HG02938 (cell line): ENCODE results near the gene COL5A1.

ENCODE experiments used
- ATAC-seq: cut with Tn5 transposase; IDR thresholded peaks from one replicate; pipeline ENCODE4 v1.9.1; 2021; ENCODE audit warnings: mild to moderate bottlenecking, moderate library complexity; ENCODE audit not compliant: unreplicated experiment

Gene COL5A1

GRCh38 chr9:134778841-134779411 lies 137.3 kb downstream of the COL5A1 start:
- no peak for ATAC-seq

DNA sequence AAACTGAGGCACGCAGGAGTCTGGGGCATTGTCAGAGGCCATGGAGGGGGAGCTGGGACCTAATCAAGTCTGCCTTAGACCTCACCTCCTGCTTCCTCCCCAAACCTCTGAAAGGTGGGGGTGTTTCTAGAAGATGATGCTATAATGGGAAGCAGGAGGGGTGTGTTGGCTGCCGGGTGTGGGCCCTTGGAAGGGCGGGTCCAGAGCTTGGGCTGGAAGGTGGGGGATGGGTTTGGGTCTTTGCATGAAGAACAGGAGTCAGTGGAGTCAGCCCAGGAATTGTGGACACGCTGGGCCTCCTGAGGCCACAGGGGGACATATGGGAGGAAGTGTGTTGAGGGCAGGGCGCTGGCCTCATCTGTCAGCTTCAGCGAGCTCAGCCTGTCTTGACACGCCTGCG lies 138.0 kb downstream of the COL5A1 start:
- ATAC-seq: no peak

DNA sequence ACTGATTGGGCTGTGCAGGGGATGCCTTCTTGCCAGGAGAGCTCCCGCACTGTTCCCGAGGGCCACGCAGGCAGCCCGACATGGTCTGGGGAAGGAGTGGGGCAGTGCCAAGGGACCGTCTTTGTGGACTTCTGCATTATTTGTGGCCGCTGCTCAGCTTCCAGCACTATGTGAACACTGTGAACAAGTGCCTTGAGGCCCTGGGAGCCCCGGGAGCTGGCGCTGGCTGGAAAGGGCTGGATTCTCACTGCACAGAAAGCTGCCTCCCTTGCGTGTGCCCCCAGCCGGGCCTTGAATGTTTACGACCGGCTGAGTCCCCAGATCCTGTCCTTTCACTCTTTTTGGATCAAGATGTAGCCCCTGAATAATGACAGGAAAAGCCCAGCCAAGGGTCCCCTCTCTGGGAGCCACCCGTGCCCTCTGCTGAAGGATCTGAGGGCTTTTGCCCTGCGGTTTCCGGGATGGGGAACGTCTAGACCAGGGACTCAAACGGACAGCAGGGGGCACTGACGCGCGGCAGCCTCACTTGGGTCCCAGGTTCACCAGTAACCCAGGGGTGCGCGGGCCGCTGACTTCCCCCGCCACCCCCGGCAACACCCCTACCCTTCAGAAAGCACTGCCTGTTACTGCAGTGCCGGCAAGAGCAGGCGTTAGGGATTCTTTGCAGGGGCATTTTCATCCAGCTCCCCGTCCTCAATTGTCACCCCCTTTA lies 140.1 kb downstream of the COL5A1 start:
- no peak for ATAC-seq

GRCh38 chr9:134782921-134783698 lies 141.5 kb downstream of the COL5A1 start:
- no peak for ATAC-seq

GRCh38 chr9:134783699-134784039 lies 142.1 kb downstream of the COL5A1 start:
- ATAC-seq: no peak

- no peak for ATAC-seq
These were observed 143.1 kb downstream of the COL5A1 start for GRCh38 chr9:134784577-134785305.

DNA sequence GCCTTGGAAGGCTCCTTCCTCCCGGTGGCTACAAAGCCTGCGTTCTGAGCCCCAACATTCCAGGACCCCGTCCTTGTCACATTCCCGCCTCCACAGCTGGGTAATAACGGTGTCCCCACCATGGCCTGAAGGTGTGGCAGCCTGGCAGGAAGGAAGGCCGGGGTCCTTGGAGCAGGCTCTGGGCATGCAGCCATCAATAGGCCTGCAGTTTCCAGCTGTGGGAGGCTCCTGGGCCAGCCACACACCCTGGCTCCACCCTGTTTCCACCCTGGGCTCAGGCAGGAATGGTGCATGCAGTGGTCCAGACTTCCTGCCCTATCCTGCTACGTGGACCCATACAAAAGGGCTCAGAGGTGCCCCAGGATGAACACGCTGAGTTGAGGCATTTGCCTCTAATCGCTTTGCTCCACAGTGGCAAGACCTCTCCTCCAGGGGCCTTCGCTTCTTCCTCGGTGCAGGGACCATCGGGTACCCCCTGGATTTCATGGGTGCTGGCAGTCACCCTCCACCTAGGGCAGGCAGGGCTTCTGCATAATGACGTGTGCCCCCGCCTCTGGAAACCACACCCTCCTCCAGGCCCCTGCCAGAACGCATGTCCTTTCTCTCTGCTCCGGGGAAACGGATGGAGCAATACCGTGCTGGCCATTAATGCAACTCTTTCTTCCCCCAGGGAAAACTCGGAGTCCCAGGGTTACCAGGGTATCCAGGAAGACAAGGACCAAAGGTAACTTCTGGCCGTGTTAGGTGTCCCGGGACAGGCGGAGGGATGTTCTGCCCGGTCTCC lies 143.9 kb downstream of the COL5A1 start:
- no peak for ATAC-seq

GRCh38 chr9:134787601-134788531 lies 146.3 kb downstream of the COL5A1 start:
- no peak for ATAC-seq

DNA sequence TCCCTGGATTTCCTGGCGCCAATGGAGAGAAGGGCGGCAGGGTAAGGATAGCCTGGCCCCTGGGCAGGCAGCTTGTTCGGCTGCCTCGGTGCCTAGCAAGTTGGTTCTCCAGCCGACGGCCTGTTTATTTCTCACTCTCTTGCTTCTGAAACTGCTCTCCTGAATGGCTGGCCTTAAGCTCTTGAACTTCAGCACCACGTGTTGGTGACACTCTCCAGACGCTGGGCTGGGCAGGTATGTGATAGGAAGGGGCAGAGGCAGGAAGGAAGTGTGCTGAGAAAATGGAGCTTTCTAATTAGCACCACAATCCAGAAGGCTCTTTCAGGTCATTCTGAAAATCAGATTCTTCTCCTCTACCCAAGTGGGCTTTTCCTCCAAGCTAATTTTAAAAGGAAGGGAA lies 147.6 kb downstream of the COL5A1 start:
- no peak for ATAC-seq

DNA sequence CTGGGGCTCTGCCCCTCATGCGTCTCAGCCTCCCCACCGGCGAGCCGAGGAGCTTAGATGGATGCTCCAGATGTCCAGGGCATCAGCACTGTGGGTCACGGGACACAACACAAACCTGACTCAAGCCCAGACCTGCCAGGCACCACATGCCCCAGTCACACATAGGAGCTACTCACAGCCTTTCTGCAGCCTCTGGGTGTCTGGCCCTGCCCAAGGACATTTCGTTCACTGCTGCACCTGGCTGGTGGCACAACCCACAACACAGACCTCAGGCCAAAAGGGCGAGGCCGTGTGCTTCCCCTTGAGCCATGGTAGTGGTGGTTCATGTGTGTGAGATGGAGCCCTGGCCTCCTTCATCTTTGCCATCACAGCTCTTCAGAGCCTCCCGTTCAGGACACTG lies 149.4 kb downstream of the COL5A1 start:
- no peak for ATAC-seq

- no peak for ATAC-seq
These were observed 151.0 kb downstream of the COL5A1 start for GRCh38 chr9:134792627-134793026.

DNA sequence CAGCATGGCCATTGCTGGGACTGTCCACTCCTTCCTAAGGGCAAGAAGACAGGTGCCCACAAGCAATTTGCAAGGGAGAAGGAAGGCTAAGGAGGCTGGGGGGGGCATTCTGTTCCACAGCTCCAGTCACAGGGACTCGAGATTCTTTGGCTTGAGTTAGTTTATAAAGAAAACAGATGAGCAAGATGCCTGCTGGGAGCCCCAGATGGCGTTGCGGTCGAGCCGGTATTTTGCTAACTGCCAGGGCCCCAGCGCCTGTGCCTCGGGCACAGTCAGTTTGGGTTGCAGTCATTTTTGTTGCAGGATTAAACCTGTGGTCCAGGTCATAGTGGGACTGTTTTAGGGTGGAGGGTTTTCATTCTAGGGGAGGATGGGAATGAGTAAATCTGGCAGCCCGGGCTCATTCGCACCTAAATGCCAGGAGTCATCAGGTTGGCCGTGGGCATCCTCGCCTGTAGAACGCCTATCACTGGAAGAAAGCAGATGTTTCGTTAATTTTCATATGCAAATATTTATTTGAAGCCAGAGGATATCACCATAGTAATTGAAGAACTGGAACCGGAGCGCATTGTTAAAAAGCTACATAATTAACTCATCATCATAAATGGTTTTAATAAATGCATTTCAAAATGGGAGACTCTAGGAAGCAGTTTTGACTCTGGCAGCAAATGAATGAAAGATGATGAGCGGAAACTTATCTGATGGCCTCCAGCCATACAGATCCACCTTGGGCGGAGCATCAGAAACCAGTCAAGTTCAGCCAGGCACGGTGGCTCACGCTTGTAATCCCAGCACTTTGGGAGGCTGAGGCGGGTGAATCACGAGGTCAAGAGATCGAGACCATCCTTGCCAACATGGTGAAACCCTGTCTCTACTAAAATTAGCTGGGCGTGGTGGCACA lies 151.9 kb downstream of the COL5A1 start:
- no peak for ATAC-seq

DNA sequence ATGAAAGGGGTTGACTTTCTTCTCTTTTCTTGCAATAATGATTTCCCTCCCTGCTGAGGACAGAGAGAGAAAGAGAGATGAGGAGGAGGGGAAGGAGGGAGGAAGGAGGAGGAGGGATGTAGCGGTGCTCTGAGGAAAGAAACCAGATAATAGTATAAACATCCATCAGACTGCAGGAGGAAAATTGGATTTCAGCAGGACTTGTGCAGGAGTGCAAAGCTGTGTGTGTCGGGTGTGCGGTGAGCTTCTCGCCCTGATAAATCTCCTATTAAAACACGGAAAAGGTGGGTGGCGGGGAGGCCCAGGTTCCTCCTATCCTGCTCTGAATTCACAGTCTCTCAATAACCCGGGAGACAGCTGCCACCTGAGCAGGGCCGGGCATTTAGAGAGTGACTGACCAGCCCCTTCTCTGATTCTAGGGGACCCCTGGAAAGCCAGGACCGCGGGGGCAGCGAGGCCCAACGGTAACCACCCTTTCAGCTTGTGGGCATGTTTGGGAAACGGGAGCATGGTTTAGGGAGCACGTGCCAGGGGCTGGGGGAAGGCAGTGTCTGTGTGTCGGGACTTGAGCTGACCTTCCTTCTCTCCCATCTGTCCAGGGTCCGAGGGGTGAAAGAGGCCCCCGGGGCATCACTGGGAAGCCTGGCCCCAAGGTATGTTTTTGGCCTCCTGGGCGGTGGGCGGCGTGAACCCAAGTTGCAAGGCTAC lies 153.2 kb downstream of the COL5A1 start:
- ATAC-seq: no peak

DNA sequence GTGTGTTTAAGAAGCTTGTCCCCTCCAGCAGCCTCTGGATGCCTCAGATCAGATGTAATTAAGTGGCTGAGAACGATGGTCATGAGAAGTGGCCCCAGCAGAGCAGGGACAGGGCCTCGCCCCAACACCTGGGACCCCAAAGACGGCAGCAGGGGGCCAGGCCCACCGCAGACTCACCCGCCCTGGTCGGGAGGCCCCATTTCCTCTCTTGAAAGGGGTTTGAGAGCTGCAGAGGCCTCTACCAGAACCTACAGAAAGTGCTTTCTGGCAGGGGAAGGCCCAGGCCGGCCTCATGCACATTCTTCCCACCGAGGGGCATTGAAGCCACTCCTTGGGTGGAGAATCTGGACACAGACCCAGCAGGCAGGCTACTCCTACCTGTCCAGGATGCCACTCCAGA lies 153.8 kb downstream of the COL5A1 start:
- ATAC-seq: no peak

DNA sequence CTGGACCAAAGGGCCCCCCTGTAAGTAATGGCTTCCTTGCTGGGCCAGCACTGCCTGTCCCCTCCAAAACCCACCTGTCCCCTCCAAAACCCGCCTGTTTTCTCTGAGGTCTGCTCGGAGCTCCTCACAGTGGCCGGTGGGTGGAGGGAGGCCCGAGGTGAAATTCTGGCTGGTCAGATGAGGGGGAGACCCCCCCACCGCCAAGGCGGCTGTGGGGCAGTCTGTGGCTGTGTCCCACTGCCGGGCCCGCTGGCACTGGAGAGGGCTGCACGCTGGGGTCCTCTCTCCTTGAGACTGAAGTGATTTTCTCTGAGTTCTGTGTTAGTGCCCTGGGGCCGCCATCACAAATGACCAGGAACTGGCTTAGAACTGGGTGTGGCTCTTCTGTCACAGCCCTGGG lies 155.3 kb downstream of the COL5A1 start:
- ATAC-seq: no peak

DNA sequence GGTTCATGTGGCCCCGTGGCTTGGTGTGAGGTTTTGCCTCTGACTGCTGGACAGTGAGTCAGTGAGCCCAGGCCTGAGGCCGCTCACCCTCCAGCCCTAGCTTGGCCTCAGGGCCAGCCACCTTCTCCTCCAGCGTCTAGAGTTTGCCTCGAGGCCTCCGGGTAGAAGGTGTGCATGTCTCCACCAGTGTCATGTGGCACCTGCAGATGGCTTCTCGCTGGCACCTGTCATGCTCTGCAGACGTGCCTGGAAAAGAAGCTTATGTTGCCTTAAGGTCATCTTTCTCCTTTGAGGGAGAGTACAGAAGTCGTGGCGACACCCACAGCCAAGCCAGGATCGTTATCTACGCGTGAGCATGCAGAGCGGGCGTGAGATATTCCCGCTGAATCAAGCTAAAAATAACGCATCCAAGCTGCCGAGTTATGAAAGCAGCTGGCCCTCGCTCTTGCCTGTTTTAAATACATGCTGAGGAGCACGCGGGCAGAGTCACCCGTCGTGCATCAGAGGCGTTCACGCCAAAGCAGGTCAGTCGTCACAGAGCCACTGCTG lies 159.3 kb downstream of the COL5A1 start:
- ATAC-seq: no peak

DNA sequence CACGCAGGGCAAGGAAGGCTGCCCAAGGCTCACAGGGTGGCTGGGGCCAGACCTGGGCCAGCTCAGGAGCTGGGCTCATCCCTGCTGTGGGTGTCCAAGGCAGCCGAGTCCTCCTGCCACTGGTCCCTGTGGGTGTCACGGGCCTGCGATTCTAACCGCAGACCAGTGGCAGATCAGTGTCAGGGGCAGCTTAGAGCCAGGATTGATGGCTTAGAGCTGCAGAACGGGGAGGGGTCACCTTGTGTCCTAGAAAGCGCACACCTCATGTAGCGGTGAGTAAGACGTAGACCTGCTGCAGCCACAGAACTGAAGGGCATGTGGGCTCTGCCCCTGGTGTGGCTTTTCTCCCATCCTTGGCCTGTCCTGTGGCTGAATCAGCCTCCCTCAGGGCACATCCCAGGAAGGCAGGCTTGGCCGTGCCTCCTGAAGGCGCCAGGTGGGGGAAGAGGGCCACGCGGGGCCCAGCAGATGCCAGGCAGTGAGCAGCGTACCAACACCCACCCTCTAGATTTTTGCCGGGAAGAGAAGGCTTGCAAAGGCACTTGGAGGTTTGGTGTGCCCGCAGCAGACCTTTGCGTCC lies 160.7 kb downstream of the COL5A1 start:
- no peak for ATAC-seq
